HEK293 (cell line): ENCODE results near the gene TSPAN3.

Experiments
- MYNN ChIP-seq: fragments of 450-650 bp; formaldehyde crosslinking; IDR thresholded peaks from 2 replicates; pipeline ENCODE4 v1.5.1; 2016; ENCODE audit warnings: missing biosample characterization, missing genetic modification characterization, borderline replicate concordance
- REPIN1 ChIP-seq: fragments of 450-650 bp; formaldehyde crosslinking; IDR thresholded peaks from 2 replicates; pipeline ENCODE4 v1.5.1; 2017; ENCODE audit warnings: missing biosample characterization, missing genetic modification characterization, low read depth
- SALL2 ChIP-seq: fragments of 450-650 bp; formaldehyde crosslinking; IDR thresholded peaks from 2 replicates; pipeline ENCODE4 v1.5.0; 2017; ENCODE audit warnings: missing biosample characterization, mild to moderate bottlenecking, missing genetic modification characterization, borderline replicate concordance
- SP2 ChIP-seq: fragments of 450-650 bp; formaldehyde crosslinking; IDR thresholded peaks from 2 replicates; pipeline ENCODE4 v1.5.1; 2016; ENCODE audit warnings: missing biosample characterization, missing genetic modification characterization
- TCF7L2 ChIP-seq: IDR thresholded peaks from 2 replicates; pipeline ENCODE4 v1.6.1; 2011; ENCODE audit warnings: low read depth, mild to moderate bottlenecking, inconsistent platforms, low read length, moderate library complexity, borderline replicate concordance
- YY1 ChIP-seq: fragments of 450-650 bp; formaldehyde crosslinking; IDR thresholded peaks from 2 replicates; pipeline ENCODE4 v1.5.1; 2018; ENCODE audit warnings: missing biosample characterization, missing genetic modification characterization
- ZFP69B ChIP-seq: fragments of 450-650 bp; formaldehyde crosslinking; IDR thresholded peaks from 2 replicates; pipeline ENCODE4 v1.5.1; 2016; ENCODE audit warnings: missing biosample characterization, missing genetic modification characterization
- ZNF121 ChIP-seq: fragments of 450-650 bp; formaldehyde crosslinking; IDR thresholded peaks from 2 replicates; pipeline ENCODE4 v1.5.1; 2016; ENCODE audit warnings: missing biosample characterization, missing genetic modification characterization
- ZNF140 ChIP-seq: fragments of 450-650 bp; formaldehyde crosslinking; IDR thresholded peaks from 2 replicates; pipeline ENCODE4 v1.5.1; 2016; ENCODE audit warnings: missing biosample characterization, missing genetic modification characterization
- ZNF341 ChIP-seq: fragments of 450-650 bp; formaldehyde crosslinking; IDR thresholded peaks from 2 replicates; pipeline ENCODE4; 2016; ENCODE audit warnings: low read depth, missing biosample characterization, missing genetic modification characterization
- ZNF404 ChIP-seq: fragments of 450-650 bp; formaldehyde crosslinking; IDR thresholded peaks from 2 replicates; pipeline ENCODE4 v1.5.1; 2017; ENCODE audit warnings: missing biosample characterization, missing genetic modification characterization
- ZNF747 ChIP-seq: fragments of 450-650 bp; formaldehyde crosslinking; IDR thresholded peaks from 2 replicates; pipeline ENCODE4 v1.5.1; 2016; ENCODE audit warnings: missing biosample characterization, missing genetic modification characterization
- TF ChIP-seq, protein P1 (sequence below): fragments of 450-650 bp; formaldehyde crosslinking; IDR thresholded peaks from 2 replicates; pipeline ENCODE4 v1.5.1; 2016; ENCODE audit warnings: missing biosample characterization, missing genetic modification characterization
- TF ChIP-seq, protein P2 (sequence below): fragments of 450-650 bp; formaldehyde crosslinking; IDR thresholded peaks from 2 replicates; pipeline ENCODE4 v1.5.1; 2016; ENCODE audit warnings: missing biosample characterization, missing genetic modification characterization

DNA sequence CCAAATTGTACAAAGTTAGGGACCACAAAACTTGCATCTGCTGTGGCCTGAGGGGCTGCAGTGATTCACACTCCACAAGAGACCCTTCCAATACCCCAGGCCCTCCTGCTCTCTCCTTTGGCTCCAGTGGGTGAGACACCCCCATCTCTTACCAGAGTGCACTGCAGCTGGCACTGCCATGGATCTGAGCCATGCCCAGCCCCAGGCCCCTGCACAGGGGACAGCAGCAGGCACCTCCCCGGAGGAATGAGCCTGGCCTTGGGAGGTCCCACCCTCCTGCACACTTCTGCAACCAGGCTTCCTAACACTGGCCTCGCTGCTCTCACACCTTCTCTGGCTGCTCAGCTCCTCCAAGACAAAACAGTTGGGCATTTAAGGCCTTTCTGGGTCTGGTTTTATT, 16.3 kb upstream of the TSPAN3 start:
- TF ChIP-seq, protein P1, sequence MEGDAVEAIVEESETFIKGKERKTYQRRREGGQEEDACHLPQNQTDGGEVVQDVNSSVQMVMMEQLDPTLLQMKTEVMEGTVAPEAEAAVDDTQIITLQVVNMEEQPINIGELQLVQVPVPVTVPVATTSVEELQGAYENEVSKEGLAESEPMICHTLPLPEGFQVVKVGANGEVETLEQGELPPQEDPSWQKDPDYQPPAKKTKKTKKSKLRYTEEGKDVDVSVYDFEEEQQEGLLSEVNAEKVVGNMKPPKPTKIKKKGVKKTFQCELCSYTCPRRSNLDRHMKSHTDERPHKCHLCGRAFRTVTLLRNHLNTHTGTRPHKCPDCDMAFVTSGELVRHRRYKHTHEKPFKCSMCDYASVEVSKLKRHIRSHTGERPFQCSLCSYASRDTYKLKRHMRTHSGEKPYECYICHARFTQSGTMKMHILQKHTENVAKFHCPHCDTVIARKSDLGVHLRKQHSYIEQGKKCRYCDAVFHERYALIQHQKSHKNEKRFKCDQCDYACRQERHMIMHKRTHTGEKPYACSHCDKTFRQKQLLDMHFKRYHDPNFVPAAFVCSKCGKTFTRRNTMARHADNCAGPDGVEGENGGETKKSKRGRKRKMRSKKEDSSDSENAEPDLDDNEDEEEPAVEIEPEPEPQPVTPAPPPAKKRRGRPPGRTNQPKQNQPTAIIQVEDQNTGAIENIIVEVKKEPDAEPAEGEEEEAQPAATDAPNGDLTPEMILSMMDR = no peak
- TF ChIP-seq SP2 (tag by site-specific recombination) (no peak), ZNF747 (tag by site-specific recombination) (no peak), ZNF140 (no peak), TCF7L2 (no peak), REPIN1 (no peak), ZFP69B (tag by site-specific recombination) (no peak), ZNF404 (tag by site-specific recombination) (no peak), YY1 (tag by site-specific recombination) (no peak), MYNN (tag by site-specific recombination) (no peak), ZNF121 (tag by site-specific recombination) (no peak), ZNF341 (tag by site-specific recombination) (no peak), SALL2 (tag by site-specific recombination) (no peak)
- TF ChIP-seq, protein P2, sequence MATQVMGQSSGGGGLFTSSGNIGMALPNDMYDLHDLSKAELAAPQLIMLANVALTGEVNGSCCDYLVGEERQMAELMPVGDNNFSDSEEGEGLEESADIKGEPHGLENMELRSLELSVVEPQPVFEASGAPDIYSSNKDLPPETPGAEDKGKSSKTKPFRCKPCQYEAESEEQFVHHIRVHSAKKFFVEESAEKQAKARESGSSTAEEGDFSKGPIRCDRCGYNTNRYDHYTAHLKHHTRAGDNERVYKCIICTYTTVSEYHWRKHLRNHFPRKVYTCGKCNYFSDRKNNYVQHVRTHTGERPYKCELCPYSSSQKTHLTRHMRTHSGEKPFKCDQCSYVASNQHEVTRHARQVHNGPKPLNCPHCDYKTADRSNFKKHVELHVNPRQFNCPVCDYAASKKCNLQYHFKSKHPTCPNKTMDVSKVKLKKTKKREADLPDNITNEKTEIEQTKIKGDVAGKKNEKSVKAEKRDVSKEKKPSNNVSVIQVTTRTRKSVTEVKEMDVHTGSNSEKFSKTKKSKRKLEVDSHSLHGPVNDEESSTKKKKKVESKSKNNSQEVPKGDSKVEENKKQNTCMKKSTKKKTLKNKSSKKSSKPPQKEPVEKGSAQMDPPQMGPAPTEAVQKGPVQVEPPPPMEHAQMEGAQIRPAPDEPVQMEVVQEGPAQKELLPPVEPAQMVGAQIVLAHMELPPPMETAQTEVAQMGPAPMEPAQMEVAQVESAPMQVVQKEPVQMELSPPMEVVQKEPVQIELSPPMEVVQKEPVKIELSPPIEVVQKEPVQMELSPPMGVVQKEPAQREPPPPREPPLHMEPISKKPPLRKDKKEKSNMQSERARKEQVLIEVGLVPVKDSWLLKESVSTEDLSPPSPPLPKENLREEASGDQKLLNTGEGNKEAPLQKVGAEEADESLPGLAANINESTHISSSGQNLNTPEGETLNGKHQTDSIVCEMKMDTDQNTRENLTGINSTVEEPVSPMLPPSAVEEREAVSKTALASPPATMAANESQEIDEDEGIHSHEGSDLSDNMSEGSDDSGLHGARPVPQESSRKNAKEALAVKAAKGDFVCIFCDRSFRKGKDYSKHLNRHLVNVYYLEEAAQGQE (tag by site-specific recombination) = no peak
